Rectal smooth muscle tissue (tissue), 1 donor: Measurements from ENCODE around the gene TMEM272.

ENCODE experiments used
- H3K27ac ChIP-seq: one replicate; pipeline ENCODE4 v1.7.0; 2013; ENCODE audit warnings: low read depth, low read length, inconsistent platforms
- H3K27me3 ChIP-seq: one replicate; pipeline ENCODE4 v1.7.0; 2013; ENCODE audit warnings: low read length; ENCODE audit not compliant: control insufficient read depth, insufficient read depth
- H3K36me3 ChIP-seq: one replicate; pipeline ENCODE4 v1.7.0; 2013; ENCODE audit warnings: low read length; ENCODE audit not compliant: control insufficient read depth, insufficient read depth
- H3K4me1 ChIP-seq: one replicate; pipeline ENCODE4 v1.7.0; 2013; ENCODE audit warnings: low read length; ENCODE audit not compliant: control insufficient read depth, insufficient read depth
- H3K4me3 ChIP-seq: one replicate; pipeline ENCODE4 v1.7.0; 2013; ENCODE audit warnings: low read length
- H3K9ac ChIP-seq: one replicate; pipeline ENCODE4 v1.7.0; 2013; ENCODE audit warnings: low read length

TMEM272 gene, protein sequence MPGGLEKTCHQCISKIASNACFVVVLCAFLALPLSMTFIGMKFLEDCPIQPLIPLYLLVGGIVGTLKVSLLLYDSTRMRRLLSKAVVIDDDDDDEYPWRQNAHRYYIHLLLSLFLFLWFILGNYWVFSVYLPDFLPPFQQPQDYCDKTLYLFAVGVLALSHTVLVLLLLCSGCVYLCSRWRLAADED

DNA sequence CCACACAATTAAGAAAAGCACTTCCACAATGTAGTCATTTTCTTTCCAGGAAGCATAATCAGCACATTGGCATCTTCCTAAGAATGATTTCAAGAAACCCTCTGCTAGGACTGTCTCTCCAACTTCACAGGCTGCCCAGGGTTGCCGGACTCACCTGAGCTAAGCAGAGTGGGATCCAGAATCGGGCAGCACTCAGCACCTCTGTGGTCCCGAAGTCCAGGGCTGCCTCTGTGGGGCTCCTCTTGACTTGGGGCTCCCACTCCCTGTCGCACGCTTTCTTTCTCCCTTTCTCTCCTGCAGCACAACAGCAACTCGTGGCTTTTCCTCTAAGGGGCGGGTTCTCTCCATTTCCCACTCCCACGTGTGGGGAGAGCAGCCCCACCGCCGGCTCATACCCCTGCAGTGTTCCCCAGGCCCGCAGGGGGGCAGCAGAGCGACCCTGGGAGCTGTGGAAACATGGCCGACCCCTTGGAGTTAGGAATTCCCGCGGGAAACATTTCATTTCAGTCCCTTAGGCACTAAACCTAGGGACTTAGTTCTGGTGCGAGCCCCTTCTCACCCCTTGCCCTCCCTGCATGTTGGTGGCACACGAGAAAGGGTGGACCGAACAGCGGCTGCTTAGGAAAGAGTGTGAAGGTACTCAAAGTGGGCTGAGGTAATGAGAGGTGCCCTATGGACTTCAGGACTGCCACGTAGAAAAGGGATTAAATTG, at the start of gene TMEM272:
Gene TMEM272, minus strand, starts transcription at position 316 of the 712 bp plus-strand sequence. CDS start 6,647 bp downstream, outside the sequence.
- Histone ChIP-seq H3K27ac (no peak within 1 kb of the TSS), H3K4me3 (no peak within 1 kb of the TSS), H3K9ac (no peak within 1 kb of the TSS), H3K36me3 (no peaks in the 10 kb centered on the region), H3K4me1 (no peaks in the 10 kb centered on the region), H3K27me3 (no peaks in the 10 kb centered on the region)

DNA sequence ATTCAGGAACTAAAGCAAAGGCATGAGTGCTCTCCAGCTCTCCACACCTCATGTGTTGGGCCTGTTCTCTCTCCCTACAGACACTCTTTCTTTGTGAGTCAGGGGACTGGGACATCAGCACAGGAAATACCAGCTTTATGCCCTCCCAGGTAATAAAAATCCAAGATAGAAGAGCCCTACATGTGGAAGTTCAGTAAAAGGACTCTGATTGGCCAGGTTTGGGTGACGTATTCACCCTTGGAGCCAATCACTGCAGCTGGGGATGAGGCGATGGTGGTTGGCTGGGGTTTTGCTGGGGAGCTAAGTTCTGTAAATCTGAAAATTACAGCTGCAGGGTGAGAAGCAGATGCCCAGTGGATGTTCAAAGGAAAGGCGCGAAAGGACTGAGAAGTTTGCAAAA, 49.3 kb upstream of the TMEM272 start:
- no peaks in the 10 kb centered on the region for H3K36me3 ChIP-seq
- no peak overlapping the region for H3K27ac ChIP-seq
- H3K4me3 ChIP-seq, result no peak overlapping the region
- H3K4me1 ChIP-seq, result no peaks in the 10 kb centered on the region
- no peak overlapping the region for H3K9ac ChIP-seq
- no peaks in the 10 kb centered on the region for H3K27me3 ChIP-seq

DNA sequence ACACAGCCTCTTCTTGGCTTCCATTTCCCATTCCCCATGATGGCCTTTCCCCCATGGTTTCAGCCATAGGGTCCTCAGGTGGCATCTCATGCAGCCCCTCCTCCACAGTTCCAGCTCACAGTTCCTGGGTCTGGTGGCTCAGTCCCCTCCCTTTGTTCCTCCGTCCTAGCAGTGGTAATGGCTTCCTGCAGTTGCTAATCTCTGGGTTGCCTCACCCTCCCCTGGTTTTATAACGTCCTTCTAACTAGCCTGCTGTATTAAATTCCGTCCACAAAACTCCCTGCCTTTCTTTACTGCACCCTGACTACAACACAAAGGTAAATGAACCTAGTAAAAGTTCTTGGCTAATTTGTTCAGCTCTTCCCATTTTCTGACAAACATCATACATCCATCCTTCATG, 47.7 kb upstream of the TMEM272 start:
- no peaks in the 10 kb centered on the region for H3K27me3 ChIP-seq
- no peak overlapping the region for H3K27ac ChIP-seq
- H3K9ac ChIP-seq, result no peak overlapping the region
- no peak overlapping the region for H3K4me3 ChIP-seq
- no peaks in the 10 kb centered on the region for H3K4me1 ChIP-seq
- H3K36me3 ChIP-seq, result no peaks in the 10 kb centered on the region

DNA sequence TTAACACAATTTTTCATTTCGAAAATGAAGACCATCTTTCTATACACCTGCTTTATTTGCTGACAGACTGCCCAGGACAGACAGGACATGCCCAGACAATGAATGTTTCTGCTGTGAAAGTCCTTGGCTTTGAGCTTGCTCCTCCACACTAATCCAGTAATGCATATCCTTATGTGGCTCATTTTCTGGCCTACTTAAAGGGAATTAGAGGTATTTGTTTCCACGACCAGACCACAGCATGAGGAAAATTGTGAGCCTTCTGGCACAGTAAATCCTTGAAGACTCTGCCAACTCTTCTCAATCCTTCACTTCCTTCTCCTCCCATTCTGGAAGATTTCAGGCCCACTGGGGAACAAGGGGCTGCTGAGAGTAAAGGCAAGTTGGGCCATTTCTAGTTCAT, 42.5 kb upstream of the TMEM272 start:
- Histone ChIP-seq H3K9ac (no peak overlapping the region), H3K36me3 (no peaks in the 10 kb centered on the region), H3K27ac (no peak overlapping the region), H3K27me3 (no peaks in the 10 kb centered on the region), H3K4me3 (no peak overlapping the region), H3K4me1 (no peaks in the 10 kb centered on the region)

DNA sequence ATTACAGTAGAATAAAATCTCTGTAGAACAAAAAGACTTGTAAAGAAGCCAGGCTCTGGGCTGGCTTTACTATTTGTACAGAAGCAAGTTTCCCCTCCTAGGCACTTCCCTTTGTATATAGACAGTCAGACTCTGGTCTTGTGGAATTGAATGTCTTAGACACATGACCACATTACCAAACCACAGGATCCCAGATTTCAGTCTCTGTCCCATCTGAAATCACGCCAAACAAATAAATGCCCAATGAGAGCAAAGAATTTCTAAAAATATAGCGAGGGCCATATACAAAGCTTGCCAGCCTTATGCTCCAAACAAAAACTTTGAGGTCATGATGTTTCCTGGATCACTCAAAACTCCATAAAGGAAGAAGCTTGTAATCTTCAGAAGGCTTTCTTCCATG, 40.7 kb upstream of the TMEM272 start:
- H3K27ac ChIP-seq, result no peak overlapping the region
- H3K4me3 ChIP-seq, result no peak overlapping the region
- no peaks in the 10 kb centered on the region for H3K36me3 ChIP-seq
- H3K27me3 ChIP-seq, result no peaks in the 10 kb centered on the region
- no peak overlapping the region for H3K9ac ChIP-seq
- H3K4me1 ChIP-seq, result no peaks in the 10 kb centered on the region

DNA sequence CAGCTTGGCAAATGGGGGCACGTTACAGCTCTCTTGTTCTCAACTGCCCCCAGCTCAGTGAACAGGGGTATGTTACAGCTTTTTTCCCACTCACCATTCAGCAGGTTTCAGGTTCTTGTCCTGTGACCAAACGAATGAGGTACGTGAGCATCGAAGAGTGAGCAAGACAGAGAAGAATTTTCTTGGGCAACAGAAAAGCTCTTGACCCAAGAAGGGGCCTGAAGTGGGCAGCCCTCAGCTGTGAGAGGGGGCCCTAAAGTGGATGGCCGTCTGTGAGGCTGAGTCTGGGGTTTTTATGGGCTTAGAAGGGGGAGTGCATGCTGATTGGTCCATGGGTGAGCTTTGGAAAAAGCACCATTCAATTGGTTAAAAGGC, 38.2 kb upstream of the TMEM272 start:
- Histone ChIP-seq H3K36me3 (no peaks in the 10 kb centered on the region), H3K9ac (no peak overlapping the region), H3K4me1 (no peaks in the 10 kb centered on the region), H3K4me3 (no peak overlapping the region), H3K27me3 (no peaks in the 10 kb centered on the region), H3K27ac (no peak overlapping the region)

DNA sequence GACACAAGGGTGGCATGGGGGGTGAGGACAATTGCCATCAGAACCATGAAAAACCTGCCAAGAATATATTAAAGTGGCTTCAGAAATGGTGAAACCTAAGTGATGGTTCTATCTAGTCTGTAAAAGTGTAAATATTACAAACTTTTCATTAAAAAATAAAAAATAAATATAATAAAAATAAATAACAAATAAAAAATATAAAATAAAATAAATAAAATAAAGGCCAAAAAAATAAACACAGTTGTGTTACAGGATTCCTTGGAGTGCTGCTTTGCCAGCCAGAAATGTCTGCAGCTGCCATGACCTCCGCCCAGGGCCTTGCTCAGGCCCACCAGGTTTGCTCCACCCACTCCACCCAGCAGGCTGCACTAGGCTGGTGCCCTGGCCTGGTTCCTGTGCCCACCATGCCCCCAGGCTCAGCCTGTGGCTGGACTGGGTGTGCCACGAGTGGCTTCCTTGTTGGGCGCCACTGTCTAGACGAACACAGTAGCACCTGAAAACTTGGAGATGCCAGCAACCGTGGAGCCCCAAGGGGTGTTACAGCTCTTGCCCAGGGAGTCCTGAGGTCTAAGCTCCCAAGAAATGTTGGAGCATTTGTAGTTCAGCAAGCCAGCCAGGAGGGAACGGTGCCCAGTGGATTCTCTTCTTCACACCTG, 37.7 kb upstream of the TMEM272 start:
- Histone ChIP-seq H3K4me3 (no peak overlapping the region), H3K27me3 (no peaks in the 10 kb centered on the region), H3K27ac (no peak overlapping the region), H3K4me1 (no peaks in the 10 kb centered on the region), H3K36me3 (no peaks in the 10 kb centered on the region), H3K9ac (no peak overlapping the region)

DNA sequence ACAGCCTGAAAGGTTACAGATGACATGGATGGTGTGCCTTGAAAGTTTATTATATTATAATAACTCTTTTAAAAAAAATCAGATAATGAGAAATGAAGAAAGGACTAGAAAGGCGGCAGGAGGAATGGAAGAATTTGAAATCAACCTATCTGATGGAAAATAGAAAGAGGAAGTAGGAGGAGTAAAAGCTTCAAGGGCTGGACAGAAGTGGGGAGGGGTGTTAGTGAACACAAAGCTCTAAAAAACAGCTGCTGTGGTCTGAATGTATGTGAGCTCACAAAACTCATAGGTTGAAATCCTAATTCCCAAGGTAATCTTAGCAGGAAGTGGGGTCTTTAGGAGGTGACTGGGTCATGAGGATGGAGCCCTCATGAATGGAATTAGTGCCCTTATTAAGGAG, 36.3 kb upstream of the TMEM272 start:
- H3K27me3 ChIP-seq, result no peaks in the 10 kb centered on the region

DNA sequence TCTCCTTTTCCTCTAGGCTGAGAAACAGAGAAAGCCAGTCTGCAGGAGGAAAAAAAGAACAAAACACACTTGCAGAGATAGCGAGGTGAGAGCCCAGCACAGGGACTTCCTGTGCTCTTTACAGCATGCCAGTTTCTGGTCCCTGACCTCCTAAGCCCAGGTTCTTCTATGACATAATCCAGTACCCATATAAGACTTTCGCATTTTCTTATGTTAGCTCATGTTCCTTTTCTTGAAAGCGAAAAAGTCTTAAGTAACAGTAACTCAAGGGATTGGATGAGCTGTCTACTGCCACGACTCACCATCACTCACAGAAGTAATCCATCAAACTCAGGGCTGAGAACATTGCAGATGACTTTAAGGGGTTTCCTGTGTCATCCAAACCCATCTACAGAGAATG, 34.2 kb upstream of the TMEM272 start:
- Histone ChIP-seq H3K4me3 (no peak overlapping the region), H3K27ac (no peak overlapping the region), H3K4me1 (no peaks in the 10 kb centered on the region), H3K27me3 (no peaks in the 10 kb centered on the region), H3K9ac (no peak overlapping the region), H3K36me3 (no peaks in the 10 kb centered on the region)

More for the DNA sequence above, 36.3 kb upstream of the TMEM272 start:
- Histone ChIP-seq H3K9ac (no peak overlapping the region), H3K4me1 (no peaks in the 10 kb centered on the region), H3K4me3 (no peak overlapping the region), H3K36me3 (no peaks in the 10 kb centered on the region), H3K27ac (no peak overlapping the region)

DNA sequence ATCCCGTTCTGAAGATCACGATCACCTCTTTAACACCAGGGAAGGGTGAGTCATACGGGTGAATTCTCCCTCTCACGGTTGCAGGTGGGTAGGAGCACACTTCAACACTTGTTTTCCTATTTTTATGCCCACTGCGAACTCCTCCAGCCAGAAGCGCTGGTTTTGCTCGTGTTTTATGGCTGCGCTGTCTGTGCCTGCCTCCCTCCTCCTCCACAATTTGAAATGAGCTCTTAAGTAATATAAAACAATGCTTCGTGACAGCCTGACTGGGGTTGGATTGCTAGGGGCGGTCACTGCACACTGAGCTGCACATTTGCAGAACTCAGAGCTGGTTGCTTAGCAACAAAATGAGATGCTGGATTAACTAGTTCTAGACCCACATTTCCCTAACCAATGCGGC, 29.7 kb upstream of the TMEM272 start:
- no peak overlapping the region for H3K9ac ChIP-seq
- no peak overlapping the region for H3K4me3 ChIP-seq
- no peaks in the 10 kb centered on the region for H3K36me3 ChIP-seq
- no peaks in the 10 kb centered on the region for H3K27me3 ChIP-seq
- H3K4me1 ChIP-seq, result no peaks in the 10 kb centered on the region
- no peak overlapping the region for H3K27ac ChIP-seq

DNA sequence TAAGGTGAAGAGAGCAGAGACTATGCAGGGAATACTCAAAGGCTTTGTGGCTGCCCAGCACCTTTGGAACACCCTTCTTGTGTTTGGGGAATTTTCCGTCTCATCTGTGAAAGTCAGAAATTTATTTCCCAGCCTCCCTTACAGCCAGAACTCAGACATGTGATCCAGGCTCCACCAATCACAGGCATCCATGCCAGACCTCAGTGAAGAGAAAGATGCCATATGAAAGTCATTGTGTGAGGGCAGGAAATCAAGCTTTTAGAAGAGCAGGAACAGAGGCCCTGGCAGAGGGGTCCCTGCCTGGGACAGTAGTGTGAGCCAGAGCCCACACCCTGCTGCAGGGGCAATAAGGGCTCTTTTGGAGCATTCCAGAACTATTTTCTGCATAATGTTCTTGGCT, 28.9 kb upstream of the TMEM272 start:
- Histone ChIP-seq H3K27me3 (no peaks in the 10 kb centered on the region), H3K4me3 (no peak overlapping the region), H3K27ac (no peak overlapping the region), H3K4me1 (no peaks in the 10 kb centered on the region), H3K9ac (no peak overlapping the region), H3K36me3 (no peaks in the 10 kb centered on the region)

DNA sequence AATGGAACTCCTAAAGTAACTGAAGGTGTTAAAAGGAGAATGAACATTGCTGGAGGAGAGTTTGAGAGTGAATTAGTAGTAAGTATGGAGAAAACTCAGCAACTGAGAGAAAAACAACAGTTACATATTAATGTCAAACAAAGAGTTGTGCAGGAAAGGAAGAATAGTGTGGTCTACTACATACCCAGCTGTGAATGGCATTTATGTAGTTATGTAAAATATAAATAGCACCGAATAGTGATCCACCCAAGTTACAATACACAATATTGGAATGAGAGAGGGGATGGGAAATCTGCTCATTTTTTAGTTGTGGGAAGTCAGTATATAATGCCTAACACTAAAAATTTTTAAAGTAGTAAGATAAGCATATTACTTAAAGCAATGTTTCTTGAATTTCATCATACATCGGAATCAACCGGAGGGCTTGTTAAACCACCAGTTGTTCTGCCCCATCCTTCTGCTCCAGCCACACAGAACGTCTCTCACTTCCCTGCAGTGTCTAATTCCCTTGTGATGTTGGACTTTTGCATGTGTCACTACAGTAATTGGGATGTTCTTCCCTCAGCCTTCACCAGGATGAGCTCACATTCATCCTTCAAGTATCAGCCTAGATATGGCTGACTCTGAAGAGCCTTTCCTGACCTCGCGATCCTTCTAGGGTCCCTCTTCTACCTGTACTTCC, 28.3 kb upstream of the TMEM272 start:
- Histone ChIP-seq H3K9ac (no peak overlapping the region), H3K27ac (no peak overlapping the region), H3K36me3 (no peaks in the 10 kb centered on the region), H3K4me3 (no peak overlapping the region), H3K4me1 (no peaks in the 10 kb centered on the region), H3K27me3 (no peaks in the 10 kb centered on the region)
